HS-5 (cell line): ENCODE results near the gene FAT4.
A peak's percentile ranks its signal among the peaks of the same experiment; 100 is the strongest.

ENCODE experiments used
- DNase-seq: peaks from one replicate; pipeline ENCODE4 v3.0.0-alpha.2; 2012; ENCODE audit warnings: low read depth

FAT4 gene, protein sequence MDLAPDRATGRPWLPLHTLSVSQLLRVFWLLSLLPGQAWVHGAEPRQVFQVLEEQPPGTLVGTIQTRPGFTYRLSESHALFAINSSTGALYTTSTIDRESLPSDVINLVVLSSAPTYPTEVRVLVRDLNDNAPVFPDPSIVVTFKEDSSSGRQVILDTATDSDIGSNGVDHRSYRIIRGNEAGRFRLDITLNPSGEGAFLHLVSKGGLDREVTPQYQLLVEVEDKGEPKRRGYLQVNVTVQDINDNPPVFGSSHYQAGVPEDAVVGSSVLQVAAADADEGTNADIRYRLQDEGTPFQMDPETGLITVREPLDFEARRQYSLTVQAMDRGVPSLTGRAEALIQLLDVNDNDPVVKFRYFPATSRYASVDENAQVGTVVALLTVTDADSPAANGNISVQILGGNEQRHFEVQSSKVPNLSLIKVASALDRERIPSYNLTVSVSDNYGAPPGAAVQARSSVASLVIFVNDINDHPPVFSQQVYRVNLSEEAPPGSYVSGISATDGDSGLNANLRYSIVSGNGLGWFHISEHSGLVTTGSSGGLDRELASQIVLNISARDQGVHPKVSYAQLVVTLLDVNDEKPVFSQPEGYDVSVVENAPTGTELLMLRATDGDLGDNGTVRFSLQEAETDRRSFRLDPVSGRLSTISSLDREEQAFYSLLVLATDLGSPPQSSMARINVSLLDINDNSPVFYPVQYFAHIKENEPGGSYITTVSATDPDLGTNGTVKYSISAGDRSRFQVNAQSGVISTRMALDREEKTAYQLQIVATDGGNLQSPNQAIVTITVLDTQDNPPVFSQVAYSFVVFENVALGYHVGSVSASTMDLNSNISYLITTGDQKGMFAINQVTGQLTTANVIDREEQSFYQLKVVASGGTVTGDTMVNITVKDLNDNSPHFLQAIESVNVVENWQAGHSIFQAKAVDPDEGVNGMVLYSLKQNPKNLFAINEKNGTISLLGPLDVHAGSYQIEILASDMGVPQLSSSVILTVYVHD (N-terminal part only)

DNA sequence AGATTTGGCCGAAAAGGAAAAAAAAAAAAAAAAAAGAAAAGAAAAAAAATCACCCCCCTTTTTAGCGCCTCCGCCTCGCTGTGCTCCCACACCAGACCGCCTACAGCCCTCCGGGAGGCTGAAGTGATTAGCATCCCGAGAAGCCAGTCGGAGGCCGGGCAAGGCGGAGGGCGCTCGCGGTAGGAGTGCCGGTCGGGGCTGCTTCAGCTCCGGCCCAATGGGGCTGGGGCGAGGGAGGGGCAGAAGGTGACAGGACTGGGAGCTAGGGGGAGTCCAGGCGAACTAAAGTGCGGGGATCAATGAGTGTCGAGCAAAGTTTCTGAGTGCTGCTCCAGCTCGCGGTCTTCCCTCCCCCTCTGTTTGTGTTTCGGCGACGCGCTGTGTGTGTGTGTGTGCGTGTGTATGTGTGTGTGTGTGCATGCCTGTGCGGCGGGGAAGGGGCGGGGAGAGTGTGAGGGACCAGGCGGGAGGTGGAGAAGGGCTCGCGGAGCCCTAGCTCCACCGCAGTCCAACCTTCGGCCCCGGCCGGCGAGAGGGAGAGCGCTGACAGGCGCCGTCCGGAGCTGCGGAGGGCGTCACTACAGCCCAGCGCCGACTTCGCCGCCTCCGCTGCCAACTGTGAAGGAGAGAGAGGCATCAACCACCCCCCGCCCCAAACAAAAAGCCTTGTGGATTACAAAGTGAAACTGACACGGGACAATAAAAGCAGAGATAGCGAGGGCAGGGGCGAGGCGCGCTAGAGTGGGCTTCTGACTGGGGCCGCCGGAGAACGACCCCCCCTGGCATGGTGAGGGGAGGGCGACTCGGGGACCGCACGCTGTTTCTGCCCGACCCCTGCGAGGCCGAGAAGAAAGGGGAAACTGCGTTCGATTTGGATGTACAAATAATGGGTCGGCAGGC is at the start of gene FAT4:
FAT4 (plus strand) TSS at position 280 of the 900 bp plus-strand sequence. CDS start 1,457 bp downstream, outside the sequence.
- peak; percentile 83 for DNase-seq

DNA sequence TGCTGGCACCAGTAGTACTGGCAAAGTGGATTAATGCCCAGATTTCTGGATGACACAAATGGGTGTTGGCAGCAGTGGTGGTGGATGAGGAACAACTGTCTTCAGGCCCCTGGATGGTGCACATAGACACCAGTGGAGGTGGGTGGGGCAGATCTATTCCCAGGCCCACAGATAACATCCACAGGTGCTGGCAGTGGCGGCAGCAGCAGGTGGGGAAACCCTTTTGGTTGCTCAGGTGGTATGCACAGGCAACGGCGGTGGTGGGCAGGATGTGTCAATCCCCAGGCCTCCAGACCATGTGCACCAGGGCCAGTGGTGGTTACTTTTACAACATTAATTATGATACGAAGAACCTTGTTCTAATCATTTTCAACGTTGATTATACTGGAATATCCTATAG is 48.9 kb upstream of the FAT4 start:
- DNase-seq = no peak

DNA sequence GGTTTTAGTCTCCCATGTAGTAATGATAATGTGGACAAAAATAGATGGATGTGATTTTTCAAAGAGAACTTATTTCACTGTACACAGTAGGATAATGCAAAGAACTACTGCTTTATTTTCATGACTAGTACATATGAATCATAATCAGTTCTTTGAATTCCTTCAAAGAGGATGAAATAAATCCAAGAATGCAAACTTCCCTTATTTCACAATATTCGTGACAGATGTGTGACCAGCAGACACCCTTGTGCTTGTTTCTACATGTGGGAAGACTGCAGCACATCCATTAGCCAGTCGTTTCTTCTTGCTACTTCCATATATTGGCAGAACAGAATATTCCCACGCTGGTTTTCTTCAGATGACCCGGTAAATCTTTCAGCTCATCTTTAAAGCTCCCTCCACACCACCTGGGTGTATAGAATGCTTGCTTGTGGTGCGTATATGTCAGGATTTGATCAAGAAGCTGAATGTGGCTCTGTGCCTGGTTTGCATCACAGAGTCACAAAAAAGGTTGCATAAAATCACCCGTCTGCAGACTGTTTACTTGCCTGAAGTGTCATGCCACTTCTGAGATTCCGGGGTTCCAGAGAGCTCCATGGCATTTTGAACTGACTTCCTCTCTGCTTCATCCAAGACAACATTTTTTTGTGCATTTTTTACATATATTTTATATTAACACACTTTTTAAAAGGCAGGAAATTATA is 47.7 kb upstream of the FAT4 start:
- peak; percentile 61 for DNase-seq

DNA sequence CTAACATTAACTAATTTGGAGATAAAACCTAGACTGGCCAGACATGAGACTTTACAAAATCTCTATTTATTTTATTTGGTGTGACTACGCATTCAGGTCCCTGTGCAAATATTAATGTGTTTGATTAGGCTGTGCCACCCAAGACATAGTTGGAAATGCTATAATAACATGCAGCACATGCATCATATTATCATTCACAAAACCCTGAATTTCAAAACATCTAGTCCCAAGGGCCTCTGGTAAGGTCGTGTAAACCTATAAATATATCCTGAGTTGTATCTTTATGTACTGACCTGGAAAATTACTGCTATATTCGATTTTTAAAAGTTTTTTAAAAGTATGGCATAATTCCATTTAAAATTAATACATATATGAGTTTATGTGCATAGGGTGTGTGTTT is 47.1 kb upstream of the FAT4 start:
- DNase-seq = no peak

DNA sequence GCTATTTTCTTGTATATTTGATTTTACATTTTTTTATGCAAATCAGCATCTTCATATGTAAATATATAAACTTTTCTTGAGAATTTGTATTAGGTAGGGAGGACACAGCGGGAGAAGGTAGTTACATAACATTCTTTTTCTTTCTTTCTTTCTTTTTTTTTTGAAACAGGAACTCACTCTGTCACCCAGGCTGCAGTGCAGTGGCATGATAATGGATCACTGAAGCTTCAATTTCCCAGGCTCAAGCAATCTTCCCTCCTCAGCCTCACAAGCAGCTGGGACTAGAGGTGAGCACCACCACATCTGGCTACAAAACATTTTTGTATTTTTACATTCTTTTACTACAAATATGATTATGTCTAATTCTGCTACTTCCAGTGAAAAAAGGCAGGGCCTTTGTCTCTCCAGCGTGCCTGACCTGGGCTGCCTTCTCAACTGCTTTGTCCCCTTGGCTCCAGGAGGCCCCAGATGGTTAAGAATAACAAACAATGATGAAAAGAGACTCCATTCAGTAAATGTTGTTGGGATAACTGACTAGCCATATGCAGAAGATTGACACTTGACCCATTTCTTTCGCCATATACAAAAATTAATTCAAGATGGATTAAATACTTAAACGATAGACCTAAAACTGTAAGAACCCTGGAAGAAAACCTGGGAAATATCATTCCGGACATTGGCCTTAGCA is 46.5 kb upstream of the FAT4 start:
- DNase-seq = no peak

DNA sequence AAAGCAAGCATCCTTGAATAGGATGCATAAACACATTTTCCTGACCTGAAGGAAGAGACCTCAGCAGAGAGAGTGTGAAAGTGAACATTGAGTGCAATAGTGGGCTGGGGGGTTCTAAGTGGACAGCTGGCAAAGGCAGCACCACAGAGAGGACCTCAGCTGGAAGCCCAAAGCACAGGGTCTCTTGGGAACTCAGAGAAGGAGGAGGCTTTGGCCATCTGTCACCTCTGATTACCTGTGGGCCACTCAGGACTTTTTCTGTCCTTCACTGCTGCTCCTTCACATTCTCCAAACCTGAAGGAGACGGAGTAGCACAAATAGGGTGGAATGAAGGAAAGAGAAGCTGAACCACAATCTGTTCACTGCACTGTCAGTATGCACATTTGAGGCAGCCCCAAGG is 37.9 kb upstream of the FAT4 start:
- DNase-seq = no peak

DNA sequence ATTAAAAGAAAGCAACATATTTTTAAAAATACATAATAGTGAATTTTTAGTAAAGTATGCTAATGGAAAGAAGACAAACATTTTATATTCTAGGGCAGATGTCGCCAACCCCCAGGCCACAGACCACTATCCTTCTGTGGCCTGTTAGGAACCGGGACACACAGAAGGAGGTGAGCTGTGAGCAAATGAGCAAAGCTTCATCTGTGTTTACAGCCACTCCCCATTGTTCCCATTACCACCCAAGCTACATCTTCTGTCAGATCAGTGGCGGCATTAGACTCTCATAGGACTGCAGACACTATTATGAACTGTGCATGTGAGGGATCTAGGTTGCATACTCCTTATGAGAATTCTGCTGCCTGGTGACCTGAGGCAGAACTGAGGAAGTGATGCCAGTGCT is 37.0 kb upstream of the FAT4 start:
- no peak for DNase-seq

DNA sequence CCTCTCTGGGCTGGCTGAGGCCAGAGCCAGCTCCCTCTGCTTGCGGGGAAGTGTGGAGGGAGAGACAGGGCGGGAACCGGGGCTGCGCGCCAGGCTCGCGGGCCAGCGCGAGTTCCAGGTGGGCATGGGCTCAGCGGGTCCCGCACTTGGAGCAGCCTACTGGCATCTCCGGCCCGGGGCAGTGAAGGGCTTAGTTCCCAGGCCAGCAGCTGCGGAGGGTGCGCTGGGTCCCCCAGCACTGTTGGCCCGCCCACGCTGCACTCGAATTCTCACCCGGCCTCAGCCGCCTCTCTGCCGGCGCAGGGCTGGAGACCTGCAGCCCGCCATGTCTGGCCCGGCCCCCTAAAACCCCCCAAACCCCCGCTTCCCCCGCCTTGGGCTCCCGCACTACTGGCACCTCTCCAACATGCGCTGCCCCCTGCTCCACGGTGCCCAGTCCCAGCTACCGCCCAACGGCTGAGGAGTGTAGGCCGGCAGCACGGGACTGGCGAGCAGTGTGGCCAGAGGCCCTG is 33.8 kb upstream of the FAT4 start:
- DNase-seq = no peak

DNA sequence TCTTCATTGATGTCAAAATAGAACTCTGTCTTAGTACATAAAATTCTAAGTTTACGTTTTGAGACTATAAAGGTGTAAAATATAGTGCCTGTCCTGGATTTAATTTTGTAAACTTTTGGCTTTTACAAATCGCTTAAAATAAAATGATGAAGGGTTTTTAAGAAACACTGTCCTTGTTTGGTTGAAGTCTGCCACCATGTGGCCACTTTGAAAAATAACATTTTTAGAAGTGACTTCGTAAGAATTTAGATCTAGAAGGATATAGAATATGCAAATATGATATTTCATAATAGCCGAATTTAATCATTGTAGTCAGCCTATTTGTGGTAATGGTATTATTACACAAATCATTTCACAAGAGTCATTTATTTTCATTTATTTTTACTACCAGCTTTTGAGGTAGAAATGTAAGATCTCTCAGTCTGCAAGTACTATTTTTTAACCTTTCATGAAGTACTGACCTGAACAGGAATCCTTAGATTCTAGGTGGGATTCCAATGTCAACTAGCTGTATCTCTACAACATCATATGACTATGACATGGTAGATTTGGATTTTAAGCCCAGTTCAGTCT is 31.0 kb upstream of the FAT4 start:
- DNase-seq = no peak

DNA sequence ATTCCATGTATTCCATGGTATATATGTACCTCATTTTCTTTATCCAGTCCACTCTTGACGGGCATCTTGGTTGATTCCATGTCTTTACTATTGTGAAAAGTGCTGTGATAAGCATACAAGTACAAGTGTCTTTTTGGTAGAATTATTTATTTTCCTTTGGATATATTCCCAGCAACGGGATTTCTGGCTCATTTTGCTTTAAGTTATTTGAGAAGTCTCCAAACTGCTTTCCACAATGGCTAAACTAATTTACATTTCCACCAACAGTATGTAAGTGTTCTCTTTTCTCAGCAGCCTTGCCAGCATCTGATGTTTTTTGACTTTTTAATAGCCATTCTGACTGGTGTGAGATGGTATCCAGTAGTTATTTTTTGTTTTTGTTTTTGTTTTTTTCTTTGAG is 17.6 kb upstream of the FAT4 start:
- DNase-seq = no peak

DNA sequence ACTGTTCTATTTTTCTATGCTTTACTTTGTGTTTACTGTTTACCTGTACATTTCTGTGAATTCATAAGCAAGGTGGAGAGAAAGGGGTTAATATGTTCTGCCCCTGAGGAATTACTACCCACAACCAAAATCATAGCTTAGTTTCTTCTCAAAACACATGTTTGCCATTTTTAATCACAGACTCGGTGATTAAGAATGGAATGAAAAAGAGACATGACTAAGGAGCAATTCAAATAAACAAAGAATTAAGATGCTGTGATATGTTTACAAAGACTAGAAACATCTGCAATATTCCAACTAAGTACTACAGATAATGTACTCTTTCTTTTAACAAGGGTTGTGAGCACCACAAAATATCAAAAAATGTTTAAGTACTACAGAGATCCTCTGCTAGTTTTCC is 11.7 kb upstream of the FAT4 start:
- DNase-seq = no peak

DNA sequence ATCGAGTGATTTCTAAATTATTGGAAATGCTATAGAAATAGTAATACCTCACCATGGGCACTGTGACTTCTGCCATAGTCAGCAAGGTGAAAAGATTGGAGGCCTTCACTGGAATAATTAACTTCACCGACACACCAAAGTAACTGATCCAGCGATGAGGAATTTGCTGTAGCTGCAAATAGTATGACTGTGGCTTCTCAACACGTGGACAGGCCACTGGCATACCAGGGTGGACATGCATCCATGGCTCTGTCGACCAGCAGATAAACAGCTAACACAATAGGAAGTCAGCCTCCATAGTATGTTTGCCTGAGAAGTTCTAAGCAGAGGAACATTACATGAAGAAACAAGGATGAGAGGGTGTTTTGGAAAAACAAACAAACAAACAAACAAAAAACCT is 10.9 kb upstream of the FAT4 start:
- no peak for DNase-seq

DNA sequence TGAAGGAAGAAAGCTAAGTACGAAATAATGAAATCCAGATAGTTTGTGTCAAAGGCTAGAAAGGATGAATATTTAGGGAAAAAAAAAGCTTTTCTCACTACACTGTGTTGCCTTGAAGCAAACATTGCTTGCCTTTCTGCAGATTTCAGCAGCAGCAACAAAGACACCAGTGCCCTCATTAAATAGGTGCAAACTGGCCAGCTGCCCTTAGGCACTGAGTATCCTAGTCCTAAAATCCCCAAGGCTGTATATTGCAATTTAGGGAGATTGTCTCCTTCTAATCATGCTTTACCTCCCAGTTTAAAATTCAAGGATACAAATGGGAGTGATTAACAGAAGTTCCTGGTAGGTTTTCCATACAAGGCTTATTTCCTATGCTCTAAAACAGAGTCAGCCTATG is 8.6 kb upstream of the FAT4 start:
- no peak for DNase-seq

DNA sequence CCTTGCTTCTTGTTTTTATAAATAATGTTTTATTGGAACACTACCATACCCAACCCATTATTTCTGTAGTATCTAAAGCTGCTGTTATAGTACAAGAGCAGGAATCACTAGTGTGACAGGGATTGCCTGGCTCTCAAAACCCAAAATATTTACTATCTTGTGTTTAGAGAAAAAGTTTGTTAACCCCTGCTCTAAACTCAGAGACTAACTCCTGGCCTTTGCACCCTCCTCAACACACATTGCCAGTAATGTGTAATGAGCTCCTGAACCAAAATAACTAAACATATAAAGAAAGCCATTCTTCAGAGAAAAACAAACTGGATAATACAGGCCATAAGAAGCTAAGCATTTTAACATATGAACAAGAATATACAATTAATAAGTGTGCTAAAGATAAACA is 8.2 kb upstream of the FAT4 start:
- DNase-seq = no peak

DNA sequence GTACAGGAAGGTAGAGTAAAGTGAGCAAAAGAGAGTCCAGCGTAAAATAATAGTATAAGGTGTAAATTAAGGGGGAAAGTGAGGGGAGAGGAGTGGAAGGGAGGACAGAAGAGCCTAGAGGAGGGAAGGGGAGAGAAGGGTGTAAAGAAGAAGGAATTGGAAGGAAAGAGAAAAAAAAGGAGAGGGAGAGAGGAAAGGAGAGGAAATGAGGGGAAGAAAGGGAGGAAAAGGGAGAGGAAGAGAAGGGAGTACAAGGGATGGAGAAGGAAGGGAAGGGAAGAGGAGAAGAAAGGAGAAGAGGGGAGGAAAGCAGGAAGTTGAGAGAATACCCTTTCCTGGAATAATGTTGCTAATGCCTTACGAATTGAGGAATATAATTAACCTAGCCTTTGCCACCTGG is 3.3 kb upstream of the FAT4 start:
- DNase-seq = no peak

DNA sequence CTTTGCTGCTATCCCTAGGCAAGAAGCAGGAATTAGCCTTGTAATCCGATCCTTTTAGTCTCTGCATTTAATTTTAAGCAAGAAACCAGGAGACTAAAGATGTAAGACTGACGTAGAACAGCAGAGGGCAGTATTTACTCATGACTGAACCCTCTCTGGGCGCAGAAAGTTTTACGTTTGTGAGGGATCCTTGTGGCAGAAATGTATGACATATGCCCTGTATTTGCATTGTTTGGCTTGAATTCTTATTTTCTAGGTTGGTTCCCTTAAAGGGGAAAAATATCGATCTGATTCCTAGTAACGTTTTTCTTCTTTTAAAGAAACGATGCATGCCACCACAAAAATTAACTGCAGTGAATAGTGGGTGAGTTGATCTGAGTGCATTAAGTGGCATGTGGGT is 1.3 kb upstream of the FAT4 start:
- peak; percentile 75 for DNase-seq

DNA sequence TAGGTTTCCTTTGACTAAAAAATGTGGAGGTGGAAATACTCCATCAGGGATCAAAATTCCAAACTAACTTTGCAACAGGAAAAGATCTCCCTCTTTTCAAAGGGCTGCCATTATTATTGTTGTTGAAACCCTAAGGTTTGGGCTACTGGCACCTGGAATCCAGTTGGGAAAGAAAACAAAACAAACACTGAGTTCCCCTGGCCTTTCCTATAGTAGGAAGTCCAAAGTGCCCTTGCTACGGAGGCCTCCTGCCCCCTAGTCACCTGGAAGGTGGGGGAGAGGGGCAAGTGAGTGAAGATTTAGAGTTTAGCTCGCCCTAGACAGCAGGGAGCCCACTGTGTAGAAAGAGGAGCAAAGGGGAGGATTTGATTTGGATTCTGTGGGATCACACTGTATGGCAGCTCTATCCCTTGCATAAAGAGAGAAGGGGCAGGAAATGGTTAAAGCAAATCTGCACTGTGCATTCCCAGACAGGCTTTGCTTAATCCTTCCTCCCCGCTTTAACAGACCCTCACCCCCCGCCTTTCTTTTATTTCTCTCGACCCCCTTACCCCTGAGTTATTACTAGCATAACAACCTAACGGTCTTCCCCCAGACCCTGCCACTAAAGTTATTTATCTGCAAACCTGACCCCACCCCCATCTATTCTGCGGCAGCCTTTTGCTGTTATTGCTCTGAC is 627 bp upstream of the FAT4 start:
- DNase-seq = no peak

DNA sequence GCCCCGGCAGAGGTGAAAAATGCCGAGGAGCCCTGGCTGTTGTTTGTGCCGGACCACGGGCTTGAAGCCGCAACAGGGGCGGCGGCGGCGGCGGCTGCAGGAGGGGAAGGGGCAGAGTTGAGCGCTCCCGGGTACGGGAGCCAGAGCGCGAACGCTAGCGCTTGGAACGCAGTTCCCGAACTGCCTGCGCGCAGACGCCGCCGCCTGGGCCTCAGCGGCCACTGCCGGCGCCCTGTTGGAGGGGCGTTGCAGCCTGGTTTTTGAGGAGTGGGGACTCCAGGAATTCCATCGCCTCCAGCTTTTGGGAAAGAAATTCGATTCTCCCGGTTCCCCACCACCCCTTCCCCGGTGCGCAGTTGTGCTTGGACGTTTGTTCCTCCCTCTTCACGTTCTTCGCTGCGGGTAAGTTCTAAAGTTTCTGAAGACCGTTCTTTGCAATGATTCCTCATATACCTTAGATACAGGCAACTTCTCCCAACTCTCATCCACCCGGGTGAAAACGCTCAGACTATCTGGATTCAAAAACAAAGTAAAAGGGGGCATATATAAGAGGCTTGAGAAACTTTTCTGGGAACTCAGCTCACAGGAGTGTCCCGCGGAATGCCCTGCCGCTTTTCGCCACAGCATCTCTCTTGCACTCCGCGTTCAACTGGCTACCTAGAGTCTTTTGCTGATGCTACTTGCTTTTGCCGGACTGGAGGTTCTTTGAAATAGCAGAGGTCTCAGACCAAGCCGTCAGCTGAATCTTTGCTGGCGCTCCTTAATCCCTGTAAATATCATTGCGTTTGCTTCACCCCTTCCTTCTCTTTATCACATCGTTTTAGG is 1.0 kb downstream of the FAT4 start:
- DNase-seq = no peak

DNA sequence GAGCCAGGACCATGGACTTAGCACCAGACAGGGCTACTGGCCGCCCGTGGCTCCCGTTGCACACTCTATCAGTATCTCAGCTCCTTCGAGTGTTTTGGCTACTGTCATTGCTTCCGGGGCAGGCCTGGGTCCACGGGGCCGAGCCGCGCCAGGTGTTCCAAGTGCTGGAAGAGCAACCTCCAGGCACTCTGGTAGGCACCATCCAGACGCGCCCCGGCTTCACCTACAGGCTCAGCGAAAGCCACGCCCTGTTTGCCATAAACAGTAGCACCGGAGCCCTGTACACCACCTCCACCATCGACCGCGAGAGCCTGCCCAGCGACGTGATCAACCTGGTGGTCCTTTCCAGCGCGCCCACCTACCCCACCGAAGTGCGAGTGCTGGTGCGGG is 1.6 kb downstream of the FAT4 start:
- DNase-seq = no peak
